Activated naive CD4-positive, alpha-beta T cell treated with anti-CD3 and anti-CD28 coated beads, Interleukin-2, amount 50 U/mL, for 72 hours (primary cell): ENCODE data around the gene CD180. TPM values are rescaled to one million over a fixed set of nuclear protein-coding genes. Genes with fewer than 3 reads are reported as not detected.

Source experiments
- ATAC-seq, 2 donors: fragments of 150-1000 bp; cut with Tn5 transposase; 2 replicates each; pipeline ENCODE4 v1.10.0; 2021; ENCODE audit warnings: mild to moderate bottlenecking in 2 of 2, moderate library complexity in 2 of 2
- DNase-seq, 2 donors: peaks; one replicate each; pipeline ENCODE4 v3.0.0; 2021 to 2022; ENCODE audit warnings: low spot score in 2 of 2
- H3K27ac Mint-ChIP-seq, 2 donors: one replicate each; pipeline ENCODE4 v1.8.0; 2022; ENCODE audit warnings: mild to moderate bottlenecking in 2 of 2, mixed read lengths in 2 of 2
- H3K36me3 Mint-ChIP-seq, 2 donors: one replicate each; pipeline ENCODE4 v1.8.0; 2022; ENCODE audit warnings: mixed read lengths in 2 of 2
- H3K9me3 Mint-ChIP-seq, 2 donors: one replicate each; pipeline ENCODE4 v1.8.0; 2022; ENCODE audit warnings: mixed read lengths in 2 of 2
- total RNA-seq, 2 donors: library from RNA; stranded (reverse); gene quantifications; one replicate each; pipeline ENCODE4 v1.2.3, GENCODE V29; 2022

CD180 gene
- total RNA-seq, 2 donors from 2014 or later: not detected

GRCh38 chr5:67216564-67216963 is 20.0 kb upstream of the CD180 start:
- H3K9me3 Mint-ChIP-seq: peaks cover 0 to 6% of the 10 kb centered on the region in 2 donors
- H3K36me3 Mint-ChIP-seq: peaks cover 5 to 7% of the 10 kb centered on the region in 2 donors
- peak overlapping the region; percentile 86 to 91 for H3K27ac Mint-ChIP-seq
- no peak for DNase-seq
- no peak for ATAC-seq

GRCh38 chr5:67215519-67216471 is 19.2 kb upstream of the CD180 start:
- peak overlapping the region; percentile 86 to 91 for H3K27ac Mint-ChIP-seq
- ATAC-seq: peak; percentile 93 to 95
- H3K9me3 Mint-ChIP-seq: peaks cover 0 to 6% of the 10 kb centered on the region in 2 donors
- DNase-seq: peak; percentile 57 to 76
- peaks cover 5 to 7% of the 10 kb centered on the region in 2 donors for H3K36me3 Mint-ChIP-seq

- Mint-ChIP-seq H3K27ac (peak overlapping the region; percentile 86 to 87), H3K36me3 (peaks cover 4 to 5% of the 10 kb centered on the region in 2 donors), H3K9me3 (peaks cover 0 to 5% of the 10 kb centered on the region in 2 donors)
- no peak for ATAC-seq
- no peak for DNase-seq
These were observed 18.3 kb upstream of the CD180 start for GRCh38 chr5:67214707-67215447.

- Mint-ChIP-seq H3K27ac (peak overlapping the region in 1 of 2 donors; percentile 14), H3K9me3 (no peaks in the 10 kb centered on the region), H3K36me3 (no peaks in the 10 kb centered on the region)
- ATAC-seq (no peak), DNase-seq (no peak)
These were observed 17.4 kb upstream of the CD180 start for GRCh38 chr5:67214036-67214435.

- no peak for ATAC-seq
- H3K9me3 Mint-ChIP-seq: no peaks in the 10 kb centered on the region
- no peak for DNase-seq
- no peak overlapping the region for H3K27ac Mint-ChIP-seq
- H3K36me3 Mint-ChIP-seq: no peaks in the 10 kb centered on the region
These were observed 15.3 kb upstream of the CD180 start for GRCh38 chr5:67211926-67212325.

- Mint-ChIP-seq H3K9me3 (no peaks in the 10 kb centered on the region), H3K36me3 (peaks cover 7% of the 10 kb centered on the region in 2 donors), H3K27ac (peak overlapping the region in 1 of 2 donors; percentile 31)
- DNase-seq (peak in 1 of 2 donors; percentile 73), ATAC-seq (peak; percentile 33 to 44)
These were observed 12.7 kb upstream of the CD180 start for GRCh38 chr5:67209141-67209771.

- H3K36me3 Mint-ChIP-seq: peaks cover 7% of the 10 kb centered on the region in 2 donors
- DNase-seq (no peak), ATAC-seq (no peak)
- no peaks in the 10 kb centered on the region for H3K9me3 Mint-ChIP-seq
- H3K27ac Mint-ChIP-seq: peak overlapping the region in 1 of 2 donors; percentile 76
These were observed 11.8 kb upstream of the CD180 start for GRCh38 chr5:67208403-67208802.

- Mint-ChIP-seq H3K27ac (peak overlapping the region; percentile 34 to 76), H3K9me3 (no peaks in the 10 kb centered on the region), H3K36me3 (peaks cover 7% of the 10 kb centered on the region in 2 donors)
- DNase-seq (peak; percentile 74 to 88), ATAC-seq (peak; percentile 90 to 93)
These were observed 10.3 kb upstream of the CD180 start for GRCh38 chr5:67206929-67207328.

GRCh38 chr5:67206461-67206860 is 9.9 kb upstream of the CD180 start:
- H3K36me3 Mint-ChIP-seq: peaks cover 7 to 8% of the 10 kb centered on the region in 2 donors
- DNase-seq: no peak
- no peak for ATAC-seq
- H3K9me3 Mint-ChIP-seq: no peaks in the 10 kb centered on the region
- peak overlapping the region; percentile 34 to 76 for H3K27ac Mint-ChIP-seq

- H3K27ac Mint-ChIP-seq: peak overlapping the region; percentile 41 to 76
- peaks cover 0 to 4% of the 10 kb centered on the region in 2 donors for H3K9me3 Mint-ChIP-seq
- ATAC-seq (no peak), DNase-seq (no peak)
- H3K36me3 Mint-ChIP-seq: peaks cover 7 to 13% of the 10 kb centered on the region in 2 donors
These were observed 9.4 kb upstream of the CD180 start for GRCh38 chr5:67205981-67206380.

- no peak for ATAC-seq
- DNase-seq: no peak
- peaks cover 7 to 16% of the 10 kb centered on the region in 2 donors for H3K36me3 Mint-ChIP-seq
- peaks cover 0 to 11% of the 10 kb centered on the region in 2 donors for H3K9me3 Mint-ChIP-seq
- peak overlapping the region in 1 of 2 donors; percentile 76 for H3K27ac Mint-ChIP-seq
These were observed 8.2 kb upstream of the CD180 start for GRCh38 chr5:67204821-67205220.

GRCh38 chr5:67203701-67204074 is 7.1 kb upstream of the CD180 start:
- Mint-ChIP-seq H3K27ac (peak overlapping the region; percentile 76 to 94), H3K36me3 (peaks cover 7 to 27% of the 10 kb centered on the region in 2 donors), H3K9me3 (peaks cover 0 to 16% of the 10 kb centered on the region in 2 donors)
- no peak for ATAC-seq
- DNase-seq: no peak

GRCh38 chr5:67202828-67203227 is 6.2 kb upstream of the CD180 start:
- peak in 1 of 2 donors; percentile 16 for ATAC-seq
- no peak for DNase-seq
- peak overlapping the region in 1 of 2 donors; percentile 27 for H3K27ac Mint-ChIP-seq
- H3K9me3 Mint-ChIP-seq: peaks cover 0 to 16% of the 10 kb centered on the region in 2 donors
- peaks cover 7 to 36% of the 10 kb centered on the region in 2 donors for H3K36me3 Mint-ChIP-seq

- Mint-ChIP-seq H3K9me3 (peaks cover 0 to 16% of the 10 kb centered on the region in 2 donors), H3K27ac (no peak overlapping the region), H3K36me3 (peaks cover 7 to 36% of the 10 kb centered on the region in 2 donors)
- no peak for ATAC-seq
- no peak for DNase-seq
These were observed 5.4 kb upstream of the CD180 start for GRCh38 chr5:67201897-67202549.

GRCh38 chr5:67200809-67201562 is 4.4 kb upstream of the CD180 start:
- no peak for ATAC-seq
- Mint-ChIP-seq H3K36me3 (peaks cover 5 to 34% of the 10 kb centered on the region in 2 donors), H3K9me3 (peaks cover 0 to 16% of the 10 kb centered on the region in 2 donors), H3K27ac (no peak overlapping the region)
- no peak for DNase-seq
